ENCODE measurements around the gene PMFBP1.
"Not testable (repeated sequence)": the region's sequence is repeated elsewhere in the genome, so short reads cannot be mapped to it uniquely, and the experiment has no call there.

Gene PMFBP1

DNA sequence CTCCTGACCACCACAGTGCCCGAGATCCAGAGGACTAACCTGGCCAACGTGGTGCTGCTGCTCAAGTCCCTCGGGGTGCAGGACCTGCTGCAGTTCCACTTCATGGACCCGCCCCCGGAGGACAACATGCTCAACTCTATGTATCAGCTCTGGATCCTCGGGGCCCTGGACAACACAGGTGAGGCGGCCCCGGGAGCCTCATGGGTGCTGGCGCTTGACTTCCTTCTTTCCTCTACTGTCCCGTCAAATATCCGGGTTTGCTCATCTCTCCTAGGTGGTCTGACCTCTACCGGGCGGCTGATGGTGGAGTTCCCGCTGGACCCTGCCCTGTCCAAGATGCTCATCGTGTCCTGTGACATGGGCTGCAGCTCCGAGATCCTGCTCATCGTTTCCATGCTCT lies 64.6 kb downstream of the PMFBP1 start:
- DNase-seq (ENCODE audit: low read depth): no peak

GRCh38 chr16:72105978-72106377 lies 66.0 kb downstream of the PMFBP1 start:
- no peak for DNase-seq (ENCODE audit: low read depth)

- no peak for DNase-seq (ENCODE audit: low read depth)
Measured at GRCh38 chr16:72104905-72105304, 67.0 kb downstream of the PMFBP1 start.

DNA sequence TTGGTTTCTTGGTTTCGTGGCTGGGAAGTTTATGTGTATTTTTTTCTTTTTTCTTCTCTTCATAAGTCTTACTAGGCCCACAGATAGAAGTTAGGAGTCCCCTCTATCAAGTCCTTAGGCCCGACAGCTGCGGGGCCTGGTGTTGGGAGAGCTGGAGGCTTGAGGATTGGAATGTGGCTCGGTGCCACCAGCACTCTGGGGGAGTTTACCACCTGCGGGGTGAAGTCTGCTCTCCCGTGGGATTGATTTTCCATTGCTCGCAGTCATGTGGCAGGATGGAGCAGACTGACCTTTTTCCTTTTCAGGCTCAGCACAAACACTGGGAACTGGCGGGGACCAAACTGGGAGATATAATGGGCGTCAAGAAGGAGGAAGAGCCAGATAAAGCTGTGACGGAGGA lies 70.8 kb downstream of the PMFBP1 start:
- DNase-seq (ENCODE audit: low read depth): no peak

DNA sequence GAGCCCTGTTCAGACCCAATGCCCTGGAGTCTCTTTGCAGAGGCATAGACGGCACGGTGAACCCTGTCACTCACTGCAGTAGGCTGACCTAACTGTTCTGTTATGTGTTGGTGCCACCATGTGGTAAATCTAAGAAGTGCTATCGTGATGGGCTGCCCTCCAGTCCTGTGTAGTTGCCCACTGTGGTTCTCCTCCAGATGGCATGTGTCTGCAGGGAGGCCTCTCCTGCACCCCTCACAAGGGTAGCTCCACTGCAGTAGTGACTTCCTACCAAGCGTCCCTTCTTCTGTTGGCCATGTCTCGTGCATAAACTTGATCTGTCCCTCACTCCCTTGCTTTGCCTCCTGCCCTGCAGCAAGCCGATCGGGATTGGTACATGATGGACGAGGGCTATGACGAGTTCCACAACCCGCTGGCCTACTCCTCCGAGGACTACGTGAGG lies 72.6 kb downstream of the PMFBP1 start:
- DNase-seq (ENCODE audit: low read depth): no peak

- no peak for DNase-seq (ENCODE audit: low read depth)
Measured at GRCh38 chr16:72098936-72099335, 73.0 kb downstream of the PMFBP1 start.

DNA sequence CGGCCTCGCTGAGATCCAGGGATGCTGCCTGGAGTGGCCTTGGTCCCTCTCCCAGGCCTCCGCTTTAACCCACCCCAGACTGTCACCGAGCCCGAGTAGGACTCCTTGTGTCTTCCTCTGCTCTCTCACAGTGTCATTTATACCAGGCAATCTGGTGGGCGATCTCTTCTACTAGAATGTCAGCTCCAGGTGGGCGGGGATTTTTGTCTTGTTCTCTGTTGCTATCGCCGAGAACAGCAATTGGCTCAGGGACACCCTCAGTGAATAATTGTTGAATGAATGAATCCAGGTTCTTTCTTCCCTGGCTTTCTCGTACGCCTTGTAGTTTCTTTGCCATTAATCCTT lies 77.7 kb downstream of the PMFBP1 start:
- DNase-seq (ENCODE audit: low read depth): no peak

- peak; percentile 98 for DNase-seq (ENCODE audit: low read depth)
Measured at GRCh38 chr16:72093448-72094265, 78.3 kb downstream of the PMFBP1 start, which contains the start of the genes DHX38 and TXNL4B. TSS of gene DHX38 (plus strand) at chr16:72093847. CDS start at chr16:72096158, 2,311 bp downstream. TSS of gene TXNL4B (minus strand) at chr16:72093620. CDS start at chr16:72090749, 2,871 bp downstream.

DNA sequence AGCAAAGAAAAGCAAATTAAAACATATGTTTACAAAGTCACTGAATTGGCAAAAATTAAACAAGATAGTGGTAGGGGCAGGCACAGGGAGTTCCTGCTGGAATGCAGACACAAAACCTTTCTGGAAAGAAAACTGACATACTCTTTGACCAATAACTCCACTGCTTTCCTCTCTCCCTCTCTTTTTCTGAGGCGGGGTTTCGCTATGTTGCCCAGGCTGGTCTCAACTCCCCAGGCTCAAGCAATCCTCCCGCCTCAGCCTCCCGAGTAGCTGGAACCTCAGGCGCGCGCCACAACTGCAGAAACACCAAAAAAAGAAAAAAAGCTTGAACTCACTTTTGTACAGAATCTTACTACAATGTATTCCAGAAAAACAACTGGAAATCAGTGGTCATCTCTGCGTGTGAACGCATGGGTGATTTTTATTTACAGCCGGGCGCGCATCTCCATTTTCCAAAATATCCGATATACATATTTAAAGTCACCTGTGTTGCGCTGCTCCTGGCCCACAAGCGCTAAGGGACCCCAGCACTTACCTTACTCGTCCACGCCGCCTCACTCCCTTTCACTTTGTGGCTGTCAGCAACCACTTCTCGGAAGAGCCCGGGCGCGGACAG lies 79.0 kb downstream of the PMFBP1 start:
- peak; percentile 32 for DNase-seq (ENCODE audit: low read depth)

GRCh38 chr16:72091217-72091616 lies 80.7 kb downstream of the PMFBP1 start:
- DNase-seq (ENCODE audit: low read depth): no peak

- no peak for DNase-seq (ENCODE audit: low read depth)
Measured at GRCh38 chr16:72085002-72085401, 87.0 kb downstream of the PMFBP1 start.

GRCh38 chr16:72084445-72084844 lies 87.5 kb downstream of the PMFBP1 start:
- no peak for DNase-seq (ENCODE audit: low read depth)

DNA sequence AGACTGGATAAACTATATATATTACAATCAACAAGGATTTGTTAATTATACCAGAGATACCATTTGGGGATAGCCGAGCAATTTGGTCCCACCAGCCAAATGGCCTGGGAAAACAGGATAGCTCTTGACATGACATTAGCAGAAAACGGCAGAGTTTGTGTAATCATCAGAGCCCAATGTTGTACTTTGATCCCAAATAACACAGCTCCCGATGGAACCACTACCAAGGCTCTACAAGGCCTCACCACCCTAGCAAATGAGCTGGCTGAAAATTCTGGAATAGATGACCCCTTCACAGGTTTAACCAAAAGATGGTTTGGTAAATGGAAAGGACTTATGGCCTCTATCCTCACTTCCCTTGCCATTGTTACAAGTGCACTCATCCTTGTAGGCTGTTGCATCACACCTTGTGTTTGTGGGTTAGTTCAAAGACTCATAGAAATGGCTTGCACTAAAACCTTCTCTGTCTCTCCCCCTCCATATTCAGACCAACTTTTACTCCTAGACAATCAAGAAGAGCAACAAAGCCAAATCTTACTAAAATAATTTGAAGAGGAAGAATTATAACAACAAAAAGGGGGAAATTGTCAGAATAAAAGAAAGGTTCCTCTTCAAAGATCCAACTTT lies 88.1 kb downstream of the PMFBP1 start:
- no peak for DNase-seq (ENCODE audit: low read depth)

DNA sequence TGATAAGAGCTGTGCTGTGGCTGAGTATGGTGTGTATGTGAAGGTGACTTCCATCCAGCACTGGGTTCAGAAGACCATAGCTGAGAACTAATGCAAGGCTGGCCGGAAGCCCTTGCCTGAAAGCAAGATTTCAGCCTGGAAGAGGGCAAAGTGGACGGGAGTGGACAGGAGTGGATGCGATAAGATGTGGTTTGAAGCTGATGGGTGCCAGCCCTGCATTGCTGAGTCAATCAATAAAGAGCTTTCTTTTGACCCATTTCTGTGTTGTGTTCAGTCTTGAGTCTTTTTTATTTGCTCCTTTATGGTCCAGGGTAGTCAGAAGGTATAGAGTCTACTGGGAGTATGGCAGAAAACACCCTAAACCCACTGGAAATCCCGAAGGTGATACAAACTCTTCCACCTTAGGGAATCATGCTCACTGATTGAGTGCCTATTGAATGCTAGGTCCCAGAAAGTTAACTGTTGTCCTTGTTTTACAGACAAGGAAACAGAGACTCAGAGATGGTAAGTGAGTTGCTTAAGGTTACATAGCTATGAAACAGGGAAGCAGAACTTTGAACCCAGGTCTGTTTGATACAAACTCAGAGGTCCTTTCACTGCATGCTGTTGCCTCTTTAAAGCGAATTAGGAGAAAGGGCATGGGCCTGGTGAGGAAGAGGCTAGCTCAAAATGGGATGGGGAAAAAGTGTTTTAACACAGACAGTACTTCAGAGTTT lies 94.8 kb downstream of the PMFBP1 start:
- not testable (repeated sequence) for DNase-seq (ENCODE audit: low read depth)

DNA sequence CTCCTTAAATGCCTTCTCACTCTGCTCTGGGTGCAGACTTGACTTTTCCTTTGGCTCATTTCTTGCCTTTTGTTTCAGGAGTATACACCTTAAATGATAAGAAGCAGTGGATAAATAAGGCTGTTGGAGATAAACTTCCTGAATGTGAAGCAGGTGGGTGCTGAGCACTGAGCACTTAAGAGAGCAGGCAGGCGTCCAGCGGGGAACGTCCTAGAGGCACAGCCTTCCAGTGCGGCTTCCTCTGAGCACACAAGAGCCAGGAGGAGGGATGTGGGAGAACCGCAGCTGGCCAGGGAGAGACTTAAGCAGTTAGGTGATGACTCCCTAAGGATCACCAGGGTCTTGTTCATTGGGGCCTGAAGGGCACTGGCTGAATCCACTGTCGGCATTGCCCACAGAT lies 96.9 kb downstream of the PMFBP1 start:
- DNase-seq (ENCODE audit: low read depth): not testable (repeated sequence)

DNA sequence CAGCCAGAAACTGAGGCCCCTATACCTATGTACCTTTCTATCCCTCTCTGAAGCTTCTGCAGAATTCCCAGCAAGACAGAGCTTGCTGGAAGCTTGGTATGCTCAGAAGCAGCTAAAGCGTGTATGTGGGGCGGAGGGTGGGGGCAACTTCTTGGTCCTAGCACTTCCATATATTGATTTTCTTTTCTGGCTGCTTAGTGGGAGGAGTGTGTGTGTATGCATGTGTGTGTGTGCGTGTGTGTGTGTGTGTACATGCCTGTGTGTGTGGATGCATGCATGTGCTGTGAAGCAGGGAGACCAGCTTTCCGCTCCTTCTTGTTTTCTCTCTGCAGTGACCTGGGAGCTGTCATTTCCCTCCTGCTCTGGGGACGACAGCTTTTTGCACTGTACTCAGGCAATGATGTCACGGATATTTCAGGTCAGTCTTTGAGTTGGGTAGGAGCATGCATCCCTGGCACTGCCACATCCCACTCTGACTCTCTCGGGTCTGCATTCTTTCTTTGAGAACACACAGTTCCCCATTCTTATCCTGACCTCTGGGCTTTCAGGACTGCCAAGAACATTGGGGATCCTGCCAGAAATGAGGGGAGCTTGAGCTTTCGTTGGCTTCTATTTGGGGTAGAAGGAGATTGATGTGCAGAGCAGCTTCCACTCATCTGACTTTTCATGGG lies 98.3 kb downstream of the PMFBP1 start:
- DNase-seq (ENCODE audit: low read depth): no peak

GRCh38 chr16:72072514-72073342 lies 99.2 kb downstream of the PMFBP1 start:
- no peak for DNase-seq (ENCODE audit: low read depth)

Measured in GM04503 (cell line).